HEK293 (cell line): ENCODE data around the gene DUSP1.
A peak's percentile ranks its signal among the peaks of the same experiment; 100 is the strongest.

Experiments used
- CTCF ChIA-PET: fragments of 350-600 bp; formaldehyde crosslinking; extraction: SDS; loops from one replicate; lab custom pipeline; 2021; ENCODE audit warnings: antibody characterized with exemption; lab: Yijun Ruan, JAX
- POLR2A ChIA-PET: fragments of 300-600 bp; formaldehyde crosslinking; extraction: SDS; loops from one replicate; lab custom pipeline; 2020; ENCODE audit warnings: antibody characterized with exemption, inconsistent platforms; lab: Yijun Ruan, JAX
- H3K27ac ChIP-seq: fragments of 200-500 bp; sonication (Bioruptor generic); 2 replicates; pipeline ENCODE4 v1.5.1; 2014; ENCODE audit warnings: low read depth, low read length, control low read depth, inconsistent platforms; ENCODE audit errors: extremely low read depth
- H3K36me3 ChIP-seq, 2 experiments: fragments of 200-500 bp in 1 of 2; sonication (Bioruptor generic) in 1 of 2; 1 replicate in 1 of 2; 2 replicates in 1 of 2; pipeline ENCODE4 v1.5.1; 2014 to 2017; ENCODE audit warnings: inconsistent platforms in 2 of 2, low read length in 2 of 2; ENCODE audit not compliant: control insufficient read depth in 2 of 2, insufficient read depth in 1 of 2
- H3K4me1 ChIP-seq: fragments of 200-500 bp; sonication (Bioruptor generic); 2 replicates; pipeline ENCODE4 v1.5.1; 2014; ENCODE audit warnings: mild to moderate bottlenecking, low read length, inconsistent platforms; ENCODE audit not compliant: control insufficient read depth, insufficient read depth
- H3K4me3 ChIP-seq: 2 replicates; pipeline ENCODE4 v1.5.1; 2011; ENCODE audit warnings: low read depth, mild to moderate bottlenecking, control low read depth, low read length, moderate library complexity
- H3K9me3 ChIP-seq: fragments of 200-500 bp; sonication (Bioruptor generic); 2 replicates; pipeline ENCODE4 v1.5.1; 2014; ENCODE audit warnings: low read depth, low read length, inconsistent platforms; ENCODE audit not compliant: control insufficient read depth, insufficient read depth
- EGR2 ChIP-seq: fragments of 450-650 bp; formaldehyde crosslinking; IDR thresholded peaks from 2 replicates; pipeline ENCODE4 v1.5.1; 2016; ENCODE audit warnings: low read depth, missing biosample characterization, missing genetic modification characterization
- KLF16 ChIP-seq: fragments of 450-650 bp; formaldehyde crosslinking; IDR thresholded peaks from 2 replicates; pipeline ENCODE4 v1.5.1; 2017; ENCODE audit warnings: missing biosample characterization, missing genetic modification characterization
- MEIS1 ChIP-seq: sonication (generic); formaldehyde crosslinking; IDR thresholded peaks from 2 replicates; pipeline ENCODE4 v1.8.1; 2022; ENCODE audit warnings: missing genetic modification reagents, mild to moderate bottlenecking, borderline replicate concordance
- ZFHX2 ChIP-seq: fragments of 450-650 bp; formaldehyde crosslinking; conservative IDR thresholded peaks from 2 replicates; pipeline ENCODE4 v1.5.1; 2016; ENCODE audit warnings: missing biosample characterization, missing genetic modification characterization
- ZNF138 ChIP-seq: fragments of 450-650 bp; formaldehyde crosslinking; IDR thresholded peaks from 2 replicates; pipeline ENCODE4 v1.5.1; 2016; ENCODE audit warnings: missing biosample characterization, missing genetic modification characterization, borderline replicate concordance
- ZNF174 ChIP-seq: fragments of 450-650 bp; formaldehyde crosslinking; IDR thresholded peaks from 2 replicates; pipeline ENCODE4 v1.5.0; 2017; ENCODE audit warnings: missing biosample characterization, mild to moderate bottlenecking, missing genetic modification characterization
- ZNF18 ChIP-seq: fragments of 450-650 bp; formaldehyde crosslinking; IDR thresholded peaks from 2 replicates; pipeline ENCODE4 v1.5.1; 2016; ENCODE audit warnings: missing biosample characterization, missing genetic modification characterization
- ZNF202 ChIP-seq: fragments of 450-650 bp; formaldehyde crosslinking; IDR thresholded peaks from 2 replicates; pipeline ENCODE4 v1.5.1; 2016; ENCODE audit warnings: missing biosample characterization, missing genetic modification characterization, borderline replicate concordance
- ZNF239 ChIP-seq: fragments of 450-650 bp; formaldehyde crosslinking; IDR thresholded peaks from 2 replicates; pipeline ENCODE4 v1.5.1; 2016; ENCODE audit warnings: missing biosample characterization, missing genetic modification characterization
- ZNF280D ChIP-seq: fragments of 450-650 bp; formaldehyde crosslinking; IDR thresholded peaks from 2 replicates; pipeline ENCODE4 v1.5.1; 2016; ENCODE audit warnings: missing biosample characterization, missing genetic modification characterization
- ZNF366 ChIP-seq: fragments of 450-650 bp; formaldehyde crosslinking; conservative IDR thresholded peaks from 2 replicates; pipeline ENCODE4 v1.5.1; 2016; ENCODE audit warnings: missing biosample characterization, missing genetic modification characterization
- ZNF433 ChIP-seq: fragments of 450-650 bp; formaldehyde crosslinking; IDR thresholded peaks from 2 replicates; pipeline ENCODE4 v1.5.1; 2016; ENCODE audit warnings: missing biosample characterization, missing genetic modification characterization, low read depth
- ZNF449 ChIP-seq: fragments of 450-650 bp; formaldehyde crosslinking; IDR thresholded peaks from 2 replicates; pipeline ENCODE4 v1.5.1; 2017; ENCODE audit warnings: missing biosample characterization, mild to moderate bottlenecking, missing genetic modification characterization, moderate library complexity
- ZNF623 ChIP-seq: fragments of 450-650 bp; formaldehyde crosslinking; IDR thresholded peaks from 2 replicates; pipeline ENCODE4 v1.5.1; 2016; ENCODE audit warnings: missing biosample characterization, missing genetic modification characterization
- ZNF664 ChIP-seq: fragments of 450-650 bp; formaldehyde crosslinking; IDR thresholded peaks from 2 replicates; pipeline ENCODE4 v1.5.1; 2016; ENCODE audit warnings: missing biosample characterization, missing genetic modification characterization
- TF ChIP-seq, protein P1 (sequence below): fragments of 450-650 bp; formaldehyde crosslinking; IDR thresholded peaks from 2 replicates; pipeline ENCODE4 v1.5.1; 2016; ENCODE audit warnings: missing biosample characterization, missing genetic modification characterization, borderline replicate concordance

Gene DUSP1

GRCh38 chr5:172751761-172752510 is 19.1 kb downstream of the DUSP1 start:
- CTCF ChIA-PET, result interaction anchor here (0.6 to 1.8 kb wide), 3 partner anchors 19 to 113 kb away, joined by 3 to 5 read pairs (median 4); partner anchors contain the start of gene DUSP1
- POLR2A ChIA-PET, result interaction anchor here (1.3 kb wide), 1 partner anchor 13 kb away, joined by 4 read pairs; no protein-coding TSS in a partner anchor

GRCh38 chr5:172749881-172750633 is 20.9 kb downstream of the DUSP1 start:
- Histone ChIP-seq H3K4me3 (no peak overlapping the region), H3K27ac (no peak overlapping the region), H3K4me1 (no peaks in the 10 kb centered on the region), H3K36me3 (no peaks in the 10 kb centered on the region)
- 0 out of 2 replicates have a peak, but pooled peaks have one; percentile 27 for TF ChIP-seq ZFHX2
- no peak for TF ChIP-seq ZNF433
- TF ChIP-seq EGR2, result peak; percentile 19; the same call in 1 of the 2 replicates
- TF ChIP-seq, all 188 proteins: peak for 2
- no peaks in the 10 kb centered on the region for H3K9me3 ChIP-seq
- ChIA-PET POLR2A (interaction anchor here (1.3 kb wide), 1 partner anchor 21 kb away, joined by 5 read pairs; the partner anchor contains the start of gene DUSP1), CTCF (interaction anchor here (1.1 to 1.5 kb wide), 2 partner anchors 15 to 22 kb away, joined by 3 to 4 read pairs; no protein-coding TSS in a partner anchor)

More at GRCh38 chr5:172751761-172752510, 19.1 kb downstream of the DUSP1 start:
- no peaks in the 10 kb centered on the region for H3K4me1 ChIP-seq
- no peaks in the 10 kb centered on the region for H3K36me3 ChIP-seq
- H3K27ac ChIP-seq, result no peak overlapping the region
- TF ChIP-seq ZFHX2 (peak; percentile 69), ZNF623 (no peak), ZNF18 (tag by site-specific recombination) (peak; percentile 89), EGR2 (peak; percentile 69), ZNF664 (tag by site-specific recombination) (0 out of 2 replicates have a peak, but pooled peaks have one; percentile 27), ZNF449 (no peak)
- no peaks in the 10 kb centered on the region for H3K9me3 ChIP-seq
- no peak overlapping the region for H3K4me3 ChIP-seq

- Histone ChIP-seq H3K9me3 (no peaks in the 10 kb centered on the region), H3K4me3 (no peak overlapping the region), H3K4me1 (no peaks in the 10 kb centered on the region), H3K36me3 (no peaks in the 10 kb centered on the region), H3K27ac (no peak overlapping the region)
- ChIA-PET POLR2A (interaction anchor here (1.3 kb wide), 1 partner anchor 22 kb away, joined by 5 read pairs; the partner anchor contains the start of gene DUSP1), CTCF (interaction anchor here (1.5 kb wide), 1 partner anchor 16 kb away, joined by 3 read pairs; no protein-coding TSS in a partner anchor)
- TF ChIP-seq ZNF280D (no peak), ZNF138 (tag by site-specific recombination) (no peak), KLF16 (no peak), ZNF202 (no peak), ZNF174 (tag by site-specific recombination) (no peak), ZNF366 (tag by site-specific recombination) (no peak), MEIS1 (no peak), ZNF239 (tag by site-specific recombination) (no peak)
- TF ChIP-seq, protein P1, sequence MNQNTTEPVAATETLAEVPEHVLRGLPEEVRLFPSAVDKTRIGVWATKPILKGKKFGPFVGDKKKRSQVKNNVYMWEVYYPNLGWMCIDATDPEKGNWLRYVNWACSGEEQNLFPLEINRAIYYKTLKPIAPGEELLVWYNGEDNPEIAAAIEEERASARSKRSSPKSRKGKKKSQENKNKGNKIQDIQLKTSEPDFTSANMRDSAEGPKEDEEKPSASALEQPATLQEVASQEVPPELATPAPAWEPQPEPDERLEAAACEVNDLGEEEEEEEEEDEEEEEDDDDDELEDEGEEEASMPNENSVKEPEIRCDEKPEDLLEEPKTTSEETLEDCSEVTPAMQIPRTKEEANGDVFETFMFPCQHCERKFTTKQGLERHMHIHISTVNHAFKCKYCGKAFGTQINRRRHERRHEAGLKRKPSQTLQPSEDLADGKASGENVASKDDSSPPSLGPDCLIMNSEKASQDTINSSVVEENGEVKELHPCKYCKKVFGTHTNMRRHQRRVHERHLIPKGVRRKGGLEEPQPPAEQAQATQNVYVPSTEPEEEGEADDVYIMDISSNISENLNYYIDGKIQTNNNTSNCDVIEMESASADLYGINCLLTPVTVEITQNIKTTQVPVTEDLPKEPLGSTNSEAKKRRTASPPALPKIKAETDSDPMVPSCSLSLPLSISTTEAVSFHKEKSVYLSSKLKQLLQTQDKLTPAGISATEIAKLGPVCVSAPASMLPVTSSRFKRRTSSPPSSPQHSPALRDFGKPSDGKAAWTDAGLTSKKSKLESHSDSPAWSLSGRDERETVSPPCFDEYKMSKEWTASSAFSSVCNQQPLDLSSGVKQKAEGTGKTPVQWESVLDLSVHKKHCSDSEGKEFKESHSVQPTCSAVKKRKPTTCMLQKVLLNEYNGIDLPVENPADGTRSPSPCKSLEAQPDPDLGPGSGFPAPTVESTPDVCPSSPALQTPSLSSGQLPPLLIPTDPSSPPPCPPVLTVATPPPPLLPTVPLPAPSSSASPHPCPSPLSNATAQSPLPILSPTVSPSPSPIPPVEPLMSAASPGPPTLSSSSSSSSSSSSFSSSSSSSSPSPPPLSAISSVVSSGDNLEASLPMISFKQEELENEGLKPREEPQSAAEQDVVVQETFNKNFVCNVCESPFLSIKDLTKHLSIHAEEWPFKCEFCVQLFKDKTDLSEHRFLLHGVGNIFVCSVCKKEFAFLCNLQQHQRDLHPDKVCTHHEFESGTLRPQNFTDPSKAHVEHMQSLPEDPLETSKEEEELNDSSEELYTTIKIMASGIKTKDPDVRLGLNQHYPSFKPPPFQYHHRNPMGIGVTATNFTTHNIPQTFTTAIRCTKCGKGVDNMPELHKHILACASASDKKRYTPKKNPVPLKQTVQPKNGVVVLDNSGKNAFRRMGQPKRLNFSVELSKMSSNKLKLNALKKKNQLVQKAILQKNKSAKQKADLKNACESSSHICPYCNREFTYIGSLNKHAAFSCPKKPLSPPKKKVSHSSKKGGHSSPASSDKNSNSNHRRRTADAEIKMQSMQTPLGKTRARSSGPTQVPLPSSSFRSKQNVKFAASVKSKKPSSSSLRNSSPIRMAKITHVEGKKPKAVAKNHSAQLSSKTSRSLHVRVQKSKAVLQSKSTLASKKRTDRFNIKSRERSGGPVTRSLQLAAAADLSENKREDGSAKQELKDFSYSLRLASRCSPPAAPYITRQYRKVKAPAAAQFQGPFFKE (tag by site-specific recombination), result no peak
Observed at GRCh38 chr5:172749076-172749475, 21.9 kb downstream of the DUSP1 start.
